HG02678 (cell line): ENCODE results near the gene GIPC2.
"Not testable (repeated sequence)": the region's sequence is repeated elsewhere in the genome, so short reads cannot be mapped to it uniquely, and the experiment has no call there.

Experiments used
- ATAC-seq: cut with Tn5 transposase; IDR thresholded peaks from one replicate; pipeline ENCODE4 v1.9.1; 2021; ENCODE audit warnings: mild to moderate bottlenecking, moderate library complexity; ENCODE audit not compliant: unreplicated experiment

The GIPC2 gene

GRCh38 chr1:78093560-78093959 is 47.8 kb downstream of the GIPC2 start:
- ATAC-seq, result no peak

- ATAC-seq, result no peak
Measured at GRCh38 chr1:78094639-78095038, 48.9 kb downstream of the GIPC2 start.

- ATAC-seq, result no peak
Measured at GRCh38 chr1:78095593-78095992, 49.8 kb downstream of the GIPC2 start.

GRCh38 chr1:78096017-78096416 is 50.3 kb downstream of the GIPC2 start:
- ATAC-seq, result no peak

- no peak for ATAC-seq
Measured at GRCh38 chr1:78096976-78097375, 51.2 kb downstream of the GIPC2 start.

GRCh38 chr1:78101051-78101450 is 55.3 kb downstream of the GIPC2 start:
- ATAC-seq, result no peak

GRCh38 chr1:78101514-78101913 is 55.7 kb downstream of the GIPC2 start:
- ATAC-seq, result no peak

- no peak for ATAC-seq
Measured at GRCh38 chr1:78102082-78102481, 56.3 kb downstream of the GIPC2 start.

- ATAC-seq, result no peak
Measured at GRCh38 chr1:78102916-78103315, 57.1 kb downstream of the GIPC2 start.

GRCh38 chr1:78104322-78104721 is 58.6 kb downstream of the GIPC2 start:
- ATAC-seq, result no peak

- ATAC-seq, result not testable (repeated sequence)
Measured at GRCh38 chr1:78109659-78110058, 63.9 kb downstream of the GIPC2 start.

GRCh38 chr1:78113156-78113916 is 67.6 kb downstream of the GIPC2 start:
- no peak for ATAC-seq

- peak; percentile 90 for ATAC-seq
Measured at GRCh38 chr1:78114034-78114956, 68.5 kb downstream of the GIPC2 start.

GRCh38 chr1:78120485-78120884 is 74.7 kb downstream of the GIPC2 start:
- not testable (repeated sequence) for ATAC-seq

GRCh38 chr1:78121710-78122109 is 75.9 kb downstream of the GIPC2 start:
- no peak for ATAC-seq

- no peak for ATAC-seq
Measured at GRCh38 chr1:78122389-78122788, 76.6 kb downstream of the GIPC2 start.

GRCh38 chr1:78126506-78126905 is 80.7 kb downstream of the GIPC2 start:
- no peak for ATAC-seq

- no peak for ATAC-seq
Measured at GRCh38 chr1:78132174-78132947, 86.6 kb downstream of the GIPC2 start.

- ATAC-seq, result no peak
Measured at GRCh38 chr1:78132948-78133322, 87.2 kb downstream of the GIPC2 start.

GRCh38 chr1:78136680-78137079 is 90.9 kb downstream of the GIPC2 start:
- ATAC-seq, result no peak

GRCh38 chr1:78141531-78142231 is 95.9 kb downstream of the GIPC2 start:
- no peak for ATAC-seq
